HG02870 (cell line): ENCODE results near the gene SERPINB3.
"Not testable (repeated sequence)": the region's sequence is repeated elsewhere in the genome, so short reads cannot be mapped to it uniquely, and the experiment has no call there.

Source experiments
- ATAC-seq: cut with Tn5 transposase; IDR thresholded peaks from one replicate; pipeline ENCODE4 v1.9.1; 2021; ENCODE audit warnings: mild to moderate bottlenecking, moderate library complexity; ENCODE audit not compliant: unreplicated experiment

The SERPINB3 gene

DNA sequence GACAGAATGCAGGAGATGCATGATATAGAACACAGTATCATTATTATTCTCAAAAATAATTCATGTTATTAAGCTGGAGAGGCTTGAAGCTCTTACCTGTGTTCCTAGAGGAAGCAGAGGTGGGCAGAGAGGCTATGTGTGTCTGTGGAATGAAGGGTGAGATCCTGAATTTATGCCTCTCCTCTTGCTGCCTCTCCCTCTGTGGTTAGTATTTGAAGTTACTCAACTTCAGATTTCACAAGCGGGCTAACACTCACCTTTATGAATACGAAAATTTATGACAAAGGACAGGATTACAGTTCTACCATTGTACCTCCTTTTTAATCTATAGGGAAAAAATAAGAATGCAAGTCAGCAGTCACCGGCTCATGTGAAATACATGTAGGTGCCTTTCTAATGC lies at the start of gene SERPINB3:
TSS of gene SERPINB3 (minus strand) at position 144 of the 400 bp plus-strand sequence. CDS start 677 bp downstream, outside the sequence.
- ATAC-seq, result not testable (repeated sequence)

DNA sequence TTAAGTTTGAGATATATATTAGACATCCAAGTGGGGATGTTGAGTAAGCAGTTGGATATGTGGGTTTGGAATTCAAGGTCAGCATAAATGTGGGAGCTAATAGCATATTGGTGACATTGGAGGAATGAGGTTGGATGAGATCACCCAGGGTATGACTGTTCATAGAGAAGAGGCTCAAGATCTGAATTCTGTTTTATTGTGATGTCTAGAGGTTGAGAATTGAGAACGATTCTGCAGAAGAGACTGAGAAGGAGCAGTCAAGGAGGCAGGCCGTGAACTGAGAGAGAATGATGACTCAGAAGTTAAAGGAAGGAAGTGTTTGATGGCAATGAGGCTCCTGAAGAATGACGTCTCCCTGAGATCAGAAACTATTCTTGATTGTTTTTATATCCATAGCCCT lies 47.0 kb upstream of the SERPINB3 start:
- ATAC-seq, result no peak

DNA sequence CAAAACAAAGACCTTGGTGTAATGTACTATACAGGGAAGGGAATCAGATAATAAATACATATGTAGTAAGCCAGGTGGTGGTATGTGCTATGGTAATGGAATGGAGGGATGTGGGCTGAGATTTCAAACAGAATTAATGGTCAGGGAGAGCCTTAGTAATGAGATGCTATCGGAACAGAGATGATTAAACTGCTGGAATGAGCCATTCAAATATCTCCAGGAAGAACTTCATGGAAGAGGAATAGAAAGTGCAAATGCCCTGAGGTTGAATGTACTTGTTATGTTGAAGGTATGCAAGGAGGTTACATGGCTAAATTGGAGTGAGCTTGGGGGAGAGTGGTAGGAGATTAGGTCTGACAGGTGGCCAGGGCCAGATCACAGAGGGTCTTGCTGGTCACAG lies 46.1 kb upstream of the SERPINB3 start:
- no peak for ATAC-seq

DNA sequence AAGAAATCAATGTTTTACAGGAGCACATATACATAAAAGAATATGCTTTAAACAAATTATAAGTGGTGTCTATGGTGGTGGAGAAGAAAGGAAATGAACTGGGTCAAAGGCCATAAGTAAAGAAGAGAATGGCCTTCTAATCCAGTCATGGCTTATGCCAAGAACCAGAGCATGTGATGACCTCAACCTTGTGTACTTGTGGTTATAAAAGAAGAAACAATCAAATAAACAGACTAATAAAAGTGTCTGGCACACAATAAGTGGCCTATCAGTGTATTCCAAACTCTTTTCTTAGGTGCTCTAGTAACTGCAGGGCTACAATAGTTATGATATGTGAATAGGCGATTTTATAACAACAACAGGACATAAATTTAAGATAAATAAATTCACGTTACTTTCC lies 43.7 kb upstream of the SERPINB3 start:
- ATAC-seq, result no peak

DNA sequence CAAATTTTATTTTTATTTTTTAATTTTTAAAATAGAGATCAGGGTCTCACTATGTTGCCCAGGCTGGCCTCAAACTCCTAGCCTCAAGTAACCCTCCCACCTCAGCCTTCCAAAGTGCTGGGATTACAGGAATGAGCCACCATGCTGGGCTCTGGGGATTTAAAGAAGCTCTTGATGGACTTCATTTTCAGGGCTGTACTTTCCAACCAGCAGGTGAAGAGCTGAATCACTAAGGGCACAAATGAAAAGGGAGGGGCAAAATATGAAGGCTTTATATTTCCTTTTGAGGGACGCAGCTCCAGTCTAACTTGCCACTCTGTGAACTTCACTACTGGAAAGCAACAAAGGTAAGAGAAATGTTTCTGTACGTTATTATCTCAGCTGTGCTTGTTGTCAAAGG lies 41.0 kb upstream of the SERPINB3 start, which contains the start of gene SERPINB11:
TSS of gene SERPINB11 (plus strand) at position 301 of the 400 bp plus-strand sequence. CDS start 7,234 bp downstream, outside the sequence.
- ATAC-seq, result no peak

DNA sequence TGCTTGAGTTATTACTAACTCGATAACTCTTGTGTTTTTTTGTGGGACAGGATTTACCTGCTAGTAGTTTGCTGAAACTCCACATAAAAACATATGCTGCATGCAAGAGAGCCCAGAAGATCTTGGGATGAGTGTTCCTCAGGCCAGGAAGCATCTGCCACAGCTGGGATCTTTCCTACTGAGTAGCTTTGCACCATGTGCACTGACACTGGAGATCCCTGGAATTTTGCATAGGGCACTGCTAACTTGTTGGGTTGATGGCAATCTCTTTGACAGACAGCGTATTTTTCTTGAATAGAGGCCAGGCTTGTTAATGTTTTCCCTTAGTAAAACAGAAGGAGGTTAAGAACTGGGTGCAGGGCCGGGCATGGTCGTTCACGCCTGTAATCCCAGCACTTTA lies 40.3 kb upstream of the SERPINB3 start:
- ATAC-seq, result no peak

DNA sequence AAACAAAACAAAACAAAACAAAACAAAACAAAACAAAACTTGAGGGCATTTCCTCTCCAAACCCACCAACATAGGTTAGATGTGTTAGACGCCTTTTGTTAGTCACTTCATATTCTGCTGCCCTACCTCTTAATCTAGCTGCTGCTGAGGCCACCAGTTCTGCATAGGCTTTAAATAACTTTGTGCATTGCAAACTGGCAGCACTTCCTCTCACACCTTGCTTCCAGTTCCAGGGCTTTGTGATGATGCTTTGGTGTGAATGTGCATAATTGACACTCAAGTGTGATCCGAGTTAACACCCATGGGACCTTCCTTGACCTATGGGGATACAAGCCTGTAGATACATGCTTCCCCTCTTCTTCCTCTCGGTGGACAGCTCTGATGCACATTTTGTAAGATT lies 38.8 kb upstream of the SERPINB3 start:
- ATAC-seq, result no peak

DNA sequence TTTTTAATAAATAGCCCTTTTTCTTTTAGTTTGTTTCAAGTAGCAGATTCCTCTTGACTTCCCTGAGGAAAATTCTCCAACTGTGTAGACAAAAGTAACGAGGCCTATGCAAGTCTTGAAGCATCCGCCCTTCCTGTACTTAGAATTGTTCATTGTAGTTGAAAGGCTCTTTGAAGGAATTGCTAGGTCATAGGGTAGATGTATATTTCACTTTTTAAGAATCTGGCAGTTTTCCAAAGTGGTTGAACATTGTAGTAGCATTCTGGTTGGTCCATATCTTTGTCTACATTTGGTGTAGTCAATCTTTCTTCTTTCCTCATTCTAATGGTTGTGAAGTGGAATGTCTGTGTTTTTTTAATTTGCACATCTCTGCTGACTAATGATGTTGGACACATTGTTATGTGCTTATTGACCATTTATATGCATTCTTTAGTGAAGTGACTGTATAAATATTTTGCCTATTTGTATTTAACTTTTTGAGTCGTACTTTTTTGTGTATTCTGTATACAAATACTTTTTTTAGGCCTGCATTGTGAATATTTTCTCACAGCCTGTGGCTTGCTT lies 35.5 kb upstream of the SERPINB3 start:
- ATAC-seq, result no peak

DNA sequence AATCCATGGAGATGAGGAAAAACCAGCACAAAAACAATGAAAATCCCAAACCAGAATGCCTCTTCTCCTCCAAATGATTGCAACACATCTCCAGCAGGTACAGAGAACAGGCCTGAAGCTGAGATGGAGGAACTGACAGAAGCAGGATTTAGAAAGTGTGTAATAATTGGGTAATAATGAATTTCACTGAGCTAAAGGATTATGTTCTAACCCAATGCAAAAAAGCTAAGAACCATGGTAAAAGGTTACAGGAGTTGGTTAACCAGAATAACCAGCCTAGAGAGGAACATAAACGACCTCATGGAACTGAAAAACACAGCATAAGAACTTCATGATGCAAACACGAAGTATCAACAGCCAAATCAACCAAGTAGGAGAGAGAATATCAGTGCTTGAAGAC lies 27.4 kb upstream of the SERPINB3 start:
- ATAC-seq, result no peak

DNA sequence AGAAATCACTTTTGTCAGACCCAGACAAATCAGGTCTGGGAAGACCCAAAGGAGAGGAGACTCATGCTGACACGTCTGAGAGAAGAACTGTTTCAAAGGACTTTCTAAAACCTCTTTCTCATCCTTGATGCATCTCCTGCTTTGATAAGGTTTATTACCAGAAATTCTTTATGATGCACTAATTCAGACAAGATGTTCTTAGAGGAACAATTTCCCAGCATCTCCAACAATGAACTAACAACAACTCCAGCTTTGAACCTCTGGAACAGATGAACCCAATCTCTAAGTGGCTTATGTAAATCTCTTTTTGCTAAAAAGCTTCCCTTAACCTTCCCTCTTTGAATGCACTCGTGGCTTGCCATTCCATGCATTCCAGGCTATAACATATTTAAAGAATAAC lies 25.2 kb upstream of the SERPINB3 start:
- ATAC-seq, result no peak

DNA sequence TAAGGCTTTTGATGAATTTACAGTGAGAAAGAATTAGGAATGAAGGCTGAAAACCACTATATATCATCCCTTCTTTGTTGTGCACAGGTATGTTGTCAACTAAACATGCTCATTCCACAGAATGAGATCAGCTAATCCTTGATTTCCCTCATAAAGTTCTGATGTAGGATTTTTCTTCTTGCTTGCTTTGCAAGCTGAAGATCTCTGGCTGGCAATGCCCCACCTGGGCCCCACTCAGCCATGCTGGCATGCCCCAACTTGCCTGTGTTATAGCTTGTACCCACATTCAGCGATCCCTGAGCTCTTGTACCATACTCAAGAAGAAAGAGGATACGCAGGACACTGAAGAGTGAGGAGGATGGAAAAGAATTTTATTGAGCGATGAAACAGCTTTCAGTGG lies 23.0 kb upstream of the SERPINB3 start:
- no peak for ATAC-seq

DNA sequence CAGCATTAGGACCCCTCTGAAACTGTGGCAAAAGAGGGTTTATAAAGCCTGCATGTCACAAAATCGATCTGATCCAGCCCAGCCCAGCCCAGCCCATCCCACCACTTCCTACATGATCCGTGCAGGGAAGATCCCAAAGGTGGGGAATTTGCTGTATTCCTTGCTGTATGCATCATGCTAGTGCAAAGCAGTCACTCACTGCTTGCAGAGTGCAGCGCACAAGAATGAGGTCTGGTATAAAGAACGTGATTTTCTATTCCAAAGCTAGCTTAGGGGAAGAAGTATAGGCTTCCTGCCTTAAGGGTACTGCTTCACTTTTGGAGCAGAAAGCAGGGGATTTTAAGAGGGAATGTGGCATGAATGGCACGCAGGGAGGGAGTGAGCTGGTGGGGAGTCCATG lies 22.2 kb upstream of the SERPINB3 start:
- no peak for ATAC-seq

DNA sequence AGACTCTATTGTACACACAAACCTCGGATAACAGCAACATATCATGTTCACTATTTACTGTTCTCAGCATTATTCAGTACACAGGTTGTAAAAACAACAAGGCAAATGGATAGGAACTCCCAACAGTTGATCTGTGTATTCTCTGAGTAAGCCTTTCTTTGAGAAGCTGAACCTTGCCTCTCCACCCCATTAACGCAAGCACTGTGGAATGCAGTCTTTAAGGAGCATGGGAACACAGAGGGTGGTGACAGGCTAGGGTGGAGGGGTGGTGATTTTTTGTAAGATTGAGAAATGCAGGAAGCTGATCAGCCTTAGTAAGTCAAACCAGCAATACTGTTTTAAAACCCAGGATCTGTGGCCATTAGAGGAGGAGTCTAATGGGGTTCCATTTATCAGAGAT lies 21.5 kb upstream of the SERPINB3 start:
- no peak for ATAC-seq

DNA sequence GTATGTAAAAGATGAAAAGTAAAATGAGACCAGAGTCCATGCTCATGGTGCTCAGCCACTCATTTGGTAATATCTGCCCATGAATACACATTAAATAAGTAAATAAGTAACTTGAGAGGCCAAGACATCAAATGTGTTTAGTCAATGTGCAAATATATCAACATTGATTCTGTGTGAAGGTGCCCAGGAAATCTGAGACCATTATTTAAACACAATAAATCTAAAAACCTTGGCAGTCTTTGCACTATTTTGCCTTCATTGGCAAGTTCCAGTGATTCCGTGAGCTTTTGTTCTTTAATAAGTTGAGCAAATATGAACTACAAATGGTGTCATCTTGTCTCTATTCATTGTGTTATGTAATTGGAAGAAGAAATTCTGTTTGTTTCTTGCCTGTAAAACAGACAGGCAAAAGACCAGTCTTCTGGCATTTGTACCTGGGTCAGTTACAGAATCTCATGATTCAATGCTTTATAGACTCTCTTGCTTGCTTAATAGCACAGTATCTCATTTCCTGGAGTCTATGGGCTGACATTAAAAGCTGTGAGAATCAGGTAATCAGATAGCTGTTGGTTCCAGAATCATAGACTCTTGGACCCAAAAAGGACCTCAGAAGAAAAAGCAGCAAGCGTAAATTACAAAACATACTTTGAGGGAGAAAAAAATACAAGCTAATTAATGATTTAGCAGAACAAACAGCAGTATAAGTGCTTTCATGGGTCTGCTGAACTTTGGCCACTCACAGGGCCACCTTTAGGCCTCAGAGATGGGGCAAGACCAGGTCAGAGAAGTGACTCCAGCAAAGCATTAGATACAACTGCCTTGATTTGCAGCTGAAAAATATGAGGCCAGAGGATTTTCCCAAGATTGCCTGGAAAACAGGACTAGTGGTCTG lies 20.0 kb upstream of the SERPINB3 start:
- no peak for ATAC-seq

DNA sequence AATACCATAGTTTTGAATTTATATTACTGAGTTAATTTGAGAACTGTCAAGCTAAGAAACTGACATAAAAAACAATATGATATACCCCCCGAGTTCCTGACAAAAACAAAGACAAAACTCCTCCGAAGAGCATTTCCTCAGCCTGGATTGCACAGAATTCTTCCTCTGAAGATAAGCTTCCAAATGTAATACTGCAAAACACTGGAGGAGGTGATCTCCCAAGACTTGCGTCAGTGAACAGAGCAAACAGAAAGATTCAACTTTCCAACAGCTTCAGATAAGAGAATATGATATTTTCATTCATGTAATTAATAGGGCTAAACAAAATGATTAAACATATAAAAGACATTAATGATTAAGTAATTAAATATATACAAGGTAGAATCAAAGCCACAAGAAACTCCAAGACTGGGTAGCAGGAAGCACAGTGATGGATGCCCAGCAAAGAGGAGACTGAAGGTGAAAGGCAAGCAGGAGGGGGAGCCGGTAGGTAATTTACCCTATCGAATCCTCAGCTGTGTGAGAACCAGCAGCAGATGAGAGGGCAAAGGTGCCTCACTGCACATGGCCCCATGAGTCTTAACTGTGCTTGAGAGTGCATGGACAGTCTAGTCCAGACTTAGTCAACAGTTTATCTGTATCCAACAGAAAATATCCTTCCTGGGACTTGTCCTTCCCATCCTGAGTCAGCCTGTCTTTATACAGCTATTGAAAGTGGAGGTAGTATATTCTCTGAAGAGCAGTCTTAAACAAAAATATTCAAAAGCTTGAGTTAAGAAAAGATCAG lies 18.3 kb upstream of the SERPINB3 start:
- ATAC-seq, result no peak

DNA sequence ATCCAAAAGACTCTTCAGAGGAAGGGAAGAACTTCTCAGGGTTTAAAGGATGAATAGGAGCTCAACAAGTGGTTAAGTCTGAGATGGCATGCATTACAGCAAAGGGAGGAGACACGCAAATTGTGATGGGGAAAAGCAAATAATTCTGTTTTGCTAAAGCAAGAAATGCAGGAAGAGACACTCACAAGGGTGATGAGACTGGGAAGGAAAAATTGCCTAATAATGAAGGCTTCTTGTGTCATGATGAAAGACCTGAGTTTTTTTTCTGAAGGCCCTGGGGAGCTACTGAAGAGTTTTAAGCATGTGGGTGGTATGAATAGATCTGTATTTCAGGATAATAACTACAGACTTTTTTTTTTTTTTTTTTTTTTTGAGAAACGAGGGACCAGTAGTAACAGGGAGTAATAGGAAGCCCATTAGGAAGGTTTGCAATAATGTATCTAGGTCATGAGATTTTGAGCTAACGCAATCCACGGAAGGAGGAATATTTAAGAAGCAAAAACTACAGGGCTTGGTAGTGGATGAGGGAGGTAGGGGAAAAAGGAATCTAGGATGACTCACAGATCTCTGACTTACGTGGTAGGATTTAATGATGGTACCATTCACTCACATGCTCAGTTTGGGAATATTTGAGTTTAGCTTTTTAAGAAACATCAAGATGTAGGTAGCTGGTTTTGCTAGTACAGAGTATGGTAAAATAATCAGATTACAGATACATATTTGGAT lies 16.0 kb upstream of the SERPINB3 start:
- ATAC-seq, result no peak

DNA sequence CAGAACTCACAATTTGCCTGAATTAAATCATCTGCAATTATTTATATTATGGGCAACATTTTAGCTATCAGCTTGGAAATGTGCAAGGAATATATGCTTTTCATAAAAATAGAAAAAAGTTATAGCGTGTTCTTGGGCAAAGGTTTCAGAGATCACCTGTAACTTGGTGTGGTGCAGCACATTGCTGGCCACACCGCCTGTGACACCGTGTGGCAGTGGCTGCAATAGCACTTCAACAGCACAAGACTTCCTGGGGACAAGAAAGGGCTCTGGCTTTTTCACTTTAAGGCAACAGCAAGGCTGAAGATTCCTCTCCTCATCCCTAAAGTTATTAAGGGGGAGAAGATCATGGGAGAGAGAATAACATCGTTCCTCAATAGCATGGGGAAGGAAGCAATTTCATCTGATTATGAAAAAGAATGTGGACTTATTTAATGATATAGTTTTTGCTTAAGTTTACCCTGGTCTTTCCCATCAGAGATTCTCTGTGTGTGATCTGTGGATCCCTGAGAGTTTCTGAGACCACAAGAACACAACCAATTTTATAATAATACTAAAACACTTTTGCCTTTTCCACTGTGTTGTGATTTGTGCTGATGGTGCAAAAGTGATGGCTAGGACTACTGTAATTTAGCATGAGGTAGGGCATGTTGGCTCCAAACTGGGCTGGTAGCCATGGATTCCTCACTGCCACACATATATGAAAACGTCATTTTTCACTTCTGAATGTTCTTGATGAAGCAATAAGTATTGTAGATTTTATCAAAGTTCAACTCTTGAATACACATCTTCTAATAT lies 15.0 kb upstream of the SERPINB3 start:
- ATAC-seq, result peak; percentile 91

DNA sequence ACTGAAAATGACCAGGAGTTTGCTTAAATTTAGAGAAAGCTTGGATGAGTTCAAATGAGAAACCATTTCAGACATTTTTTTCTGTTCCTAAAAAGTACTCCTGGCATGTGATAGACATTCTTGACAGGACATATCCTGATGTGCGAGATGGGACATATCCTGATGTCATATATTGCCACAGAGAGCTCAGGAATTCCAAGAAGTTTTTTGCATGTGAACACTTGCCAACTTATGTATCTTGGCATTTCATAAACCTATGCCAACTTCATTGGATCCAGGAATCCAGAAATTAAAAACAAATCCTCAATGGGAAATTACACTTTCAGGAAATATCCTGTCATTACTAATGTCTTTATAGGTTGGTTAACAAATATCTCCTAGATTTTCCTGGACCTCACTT lies 2.9 kb upstream of the SERPINB3 start:
- no peak for ATAC-seq

DNA sequence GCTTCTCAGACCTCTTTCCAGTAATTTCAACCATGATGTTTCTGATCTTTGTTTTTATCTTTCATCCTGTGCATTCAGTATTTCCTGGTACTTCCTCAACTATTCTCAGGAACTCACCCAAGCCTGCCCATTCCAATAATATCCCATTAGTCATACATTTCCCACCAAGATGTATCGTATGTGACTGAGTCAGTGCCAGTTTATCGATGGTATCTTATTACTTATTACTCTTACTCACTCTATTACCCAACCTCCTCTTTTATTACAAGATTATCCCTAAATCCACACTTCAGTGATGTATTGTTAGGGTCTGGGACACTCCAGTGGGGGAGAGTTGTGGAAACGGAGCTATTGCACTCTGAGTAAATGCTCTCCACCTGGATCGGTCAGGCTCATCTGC lies 2.8 kb downstream of the SERPINB3 start:
- not testable (repeated sequence) for ATAC-seq

DNA sequence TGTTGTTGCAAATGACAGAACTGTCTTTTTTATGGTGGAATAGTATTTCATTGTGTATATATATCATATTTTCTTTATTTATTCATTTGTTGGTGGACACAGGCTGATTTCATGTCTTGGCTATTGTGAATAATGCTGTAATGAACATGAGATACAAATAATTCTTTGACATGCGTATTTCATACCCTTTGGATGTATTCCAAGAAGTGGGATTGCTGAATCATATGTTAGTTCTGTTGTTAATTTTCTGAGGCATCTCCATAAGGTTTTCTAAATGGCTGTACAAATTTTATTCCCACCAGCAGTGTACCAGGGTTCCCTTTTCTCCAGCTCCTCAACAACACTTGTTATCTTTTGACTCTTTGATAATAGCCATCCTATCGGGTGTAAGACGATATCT lies 11.4 kb downstream of the SERPINB3 start:
- ATAC-seq, result not testable (repeated sequence)
